ENCODE results near the gene GTF3C4.
A peak's percentile ranks its signal among the peaks of the same experiment; 100 is the strongest.

Gene GTF3C4

DNA sequence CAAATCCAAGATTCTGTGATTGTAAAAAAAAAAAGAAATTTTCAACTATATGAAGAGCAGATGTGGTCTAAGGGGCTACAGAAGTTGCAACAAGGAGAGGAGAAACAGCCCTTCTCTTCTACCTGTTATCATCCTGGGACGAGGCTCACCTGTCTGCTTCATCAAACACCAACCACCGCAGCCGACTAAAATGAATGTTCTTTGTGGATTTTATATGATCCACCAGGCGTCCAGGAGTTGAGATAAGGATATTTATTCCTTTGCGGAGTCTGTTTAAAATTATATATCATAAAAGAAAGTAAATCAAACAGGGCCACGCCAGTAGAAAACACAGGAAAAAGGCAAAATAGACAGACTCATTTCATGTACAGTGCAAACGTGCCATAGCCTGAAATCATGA lies 22.0 kb upstream of the GTF3C4 start:
- DNase-seq (ENCODE audit: low spot score): no peak

DNA sequence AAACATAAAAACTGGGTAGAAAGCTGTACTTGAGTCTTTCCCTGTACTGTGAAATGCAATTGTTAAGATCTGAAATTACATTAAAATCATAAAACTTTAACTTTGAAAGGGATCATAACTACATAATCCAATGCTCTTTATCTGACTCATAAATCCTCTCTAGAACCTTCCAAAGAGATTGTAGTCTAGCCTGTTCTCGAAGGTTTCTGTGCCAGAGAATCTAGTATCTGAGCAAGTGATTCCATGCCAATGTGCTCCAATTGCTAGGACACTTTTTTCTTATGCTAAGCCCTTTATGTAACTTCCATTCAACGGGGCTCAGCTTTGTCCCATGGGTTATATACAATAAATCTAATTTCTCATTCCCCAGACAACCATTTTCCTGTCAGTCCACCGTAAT lies 21.6 kb upstream of the GTF3C4 start:
- no peak for DNase-seq (ENCODE audit: low spot score)

DNA sequence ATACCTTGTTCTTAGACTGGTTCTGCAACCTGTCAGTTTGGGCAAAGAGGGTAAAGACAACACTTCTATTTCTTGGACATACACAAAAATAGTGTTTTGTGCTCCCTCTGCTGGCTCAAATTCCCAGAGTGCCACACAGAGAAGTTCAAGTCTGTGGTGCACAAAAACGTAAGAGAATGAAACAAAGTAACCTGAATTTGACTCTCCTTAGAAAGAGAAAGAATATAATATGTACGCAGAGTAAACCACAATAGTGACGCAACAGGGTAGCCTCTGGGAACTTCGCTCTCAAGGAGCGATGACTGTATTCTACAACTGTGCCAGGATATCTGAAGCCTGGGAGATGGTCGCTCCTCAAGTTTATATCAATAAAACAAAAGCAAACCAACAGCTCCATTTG lies 19.0 kb upstream of the GTF3C4 start:
- peak; percentile 31 for DNase-seq (ENCODE audit: low spot score)

DNA sequence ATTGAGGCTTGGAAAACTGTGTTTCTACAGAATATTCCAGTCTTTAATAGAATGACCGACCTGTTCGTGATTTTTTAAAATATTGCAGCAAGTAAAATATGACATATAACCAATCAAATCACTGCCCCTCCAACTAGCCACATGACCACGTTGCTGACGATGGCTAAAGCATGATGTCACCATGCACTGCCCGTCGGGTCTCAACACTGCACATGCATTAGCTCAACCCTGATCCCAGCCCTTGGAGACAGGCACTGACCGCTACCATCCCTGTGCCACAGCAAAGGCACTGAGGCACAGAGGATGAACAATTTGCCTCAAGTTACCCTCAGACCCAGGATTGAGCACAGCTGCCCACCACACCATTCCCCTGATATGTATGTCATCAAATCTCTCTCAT lies 14.0 kb upstream of the GTF3C4 start:
- DNase-seq (ENCODE audit: low spot score): no peak

DNA sequence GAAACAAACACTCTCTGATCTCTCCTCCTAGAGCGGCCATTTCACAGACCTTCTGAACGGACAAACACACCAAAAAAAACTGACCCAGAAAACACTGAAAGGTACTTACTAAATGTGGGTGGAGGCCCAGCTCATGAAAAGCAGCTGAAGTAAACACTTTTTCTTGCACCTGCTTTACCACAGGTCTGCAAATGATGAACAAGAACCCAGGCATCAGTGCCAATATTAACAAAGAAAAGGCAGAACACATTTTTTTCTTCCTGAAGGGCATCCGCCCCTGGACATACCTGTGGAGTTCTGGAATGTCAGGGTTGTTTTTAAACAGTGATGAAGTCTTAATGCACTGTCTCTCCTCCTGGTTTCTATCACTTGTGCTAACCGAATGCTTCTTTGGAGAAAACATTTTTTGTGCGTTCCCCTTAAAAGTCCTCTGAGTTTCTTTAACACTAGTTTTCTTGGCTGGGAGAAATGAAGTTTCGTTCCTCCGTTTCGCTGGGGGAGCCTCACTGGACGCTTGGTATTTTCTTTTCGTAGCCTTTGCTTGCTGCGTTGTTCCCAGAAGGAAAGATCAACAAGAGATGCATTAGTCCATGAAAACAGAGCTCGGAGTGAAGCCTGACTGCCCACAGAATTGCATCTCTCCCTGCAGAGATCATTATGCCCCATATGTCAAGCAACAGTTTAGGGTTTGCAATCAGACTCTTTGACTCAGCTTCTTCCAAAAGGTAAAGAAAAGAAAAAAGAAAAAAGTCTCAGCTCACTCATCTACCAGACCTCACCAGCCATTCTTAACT lies 7.9 kb upstream of the GTF3C4 start:
- DNase-seq (ENCODE audit: low spot score): no peak

DNA sequence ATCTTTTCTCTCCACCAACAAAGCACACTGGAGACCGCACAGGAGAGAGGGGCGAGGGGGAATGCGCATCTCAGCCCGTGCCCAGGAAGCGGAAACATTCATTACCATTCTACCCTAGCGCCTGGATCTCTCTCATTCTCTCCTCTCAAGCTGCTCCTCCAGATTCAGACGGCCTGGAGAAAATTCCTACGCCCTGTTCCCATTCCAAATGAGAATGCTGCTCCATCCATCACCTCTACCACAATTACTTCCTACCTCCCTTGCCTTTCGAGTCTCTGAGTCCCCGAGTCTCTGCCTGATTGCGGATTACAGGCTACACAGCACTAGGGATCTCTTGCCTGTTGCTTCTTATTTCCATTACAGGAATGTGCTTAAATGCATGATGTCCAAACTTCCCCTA lies 7.1 kb upstream of the GTF3C4 start:
- no peak for DNase-seq (ENCODE audit: low spot score)

DNA sequence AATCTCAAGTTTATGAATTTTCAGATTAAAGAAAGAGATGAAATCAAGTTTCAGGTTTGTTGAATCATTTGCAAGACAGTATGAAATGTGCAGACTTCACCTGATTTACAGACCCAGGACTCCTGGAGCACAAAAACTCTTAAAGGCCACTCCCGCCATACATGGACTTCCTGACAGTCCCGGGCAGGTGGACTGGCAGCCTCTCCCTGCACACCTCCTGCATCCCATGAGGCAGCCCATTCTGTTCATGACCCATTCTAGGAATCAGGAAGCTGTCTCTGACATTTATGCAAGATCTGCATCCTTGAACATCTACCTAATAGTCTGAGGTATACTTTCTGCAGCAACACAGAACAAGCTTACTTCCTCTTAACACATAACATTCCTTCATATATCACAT lies 6.4 kb upstream of the GTF3C4 start:
- DNase-seq (ENCODE audit: low spot score): no peak

DNA sequence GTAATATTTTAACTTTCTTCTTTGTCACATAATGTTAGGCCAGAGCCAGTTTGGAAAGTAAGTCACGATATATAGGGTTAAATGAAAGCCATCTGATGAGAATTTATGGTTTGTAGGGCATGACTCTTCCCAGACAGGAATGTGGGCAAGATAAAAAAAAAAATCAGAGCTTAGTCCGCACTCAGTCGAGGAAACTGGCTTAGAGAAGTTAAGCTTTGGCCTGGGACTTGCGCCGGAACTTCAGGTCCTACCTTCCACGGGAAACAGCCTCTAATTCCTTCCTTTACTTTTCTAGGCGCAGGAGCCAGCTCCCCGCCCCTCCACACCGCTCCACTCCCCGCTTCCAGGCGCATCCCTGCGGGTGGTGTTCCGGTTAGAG lies 956 bp upstream of the GTF3C4 start:
- DNase-seq (ENCODE audit: low spot score): no peak

DNA sequence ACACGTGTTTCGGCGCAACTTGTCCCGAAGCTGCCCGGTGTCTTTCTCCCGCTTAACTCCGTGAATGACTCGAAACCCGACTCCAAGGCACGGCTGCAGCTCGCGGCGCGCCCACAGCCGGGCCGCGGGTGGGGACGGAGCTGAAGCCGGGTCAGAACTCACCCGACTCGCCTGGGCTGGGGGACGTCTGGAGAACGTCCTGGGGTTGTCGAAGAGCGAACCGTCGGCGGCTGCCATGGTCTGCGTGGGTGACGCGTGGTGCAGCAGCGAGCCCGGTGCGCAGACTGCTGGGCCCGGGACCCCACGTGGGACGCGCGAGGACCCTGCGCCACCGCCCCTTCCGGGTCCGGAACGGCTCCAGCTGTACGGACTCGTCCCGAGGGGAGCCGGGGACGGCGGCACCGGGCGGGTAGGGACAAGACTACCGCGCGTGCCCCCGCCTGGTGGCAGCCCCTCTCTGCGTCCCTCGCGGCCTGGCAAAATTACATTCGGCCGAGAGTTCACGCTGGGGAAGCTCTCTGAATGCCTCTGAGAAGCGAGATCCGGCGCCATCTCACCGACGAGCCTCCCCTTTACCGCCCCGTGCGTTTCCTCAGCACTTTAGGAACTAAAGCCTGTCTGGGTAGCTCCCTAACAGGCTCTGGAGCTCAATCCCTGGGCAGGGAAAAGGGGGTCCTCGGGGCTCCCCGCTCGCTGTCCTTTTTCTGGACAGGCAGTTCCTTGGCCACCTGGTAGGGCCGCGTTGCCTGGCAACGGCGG lies 387 bp upstream of the GTF3C4 start, which contains the start of gene DDX31:
TSS of gene DDX31 (minus strand) at position 286 of the 759 bp plus-strand sequence. CDS start at position 237, 49 bp downstream.
- peak; percentile 94 for DNase-seq (ENCODE audit: low spot score)

DNA sequence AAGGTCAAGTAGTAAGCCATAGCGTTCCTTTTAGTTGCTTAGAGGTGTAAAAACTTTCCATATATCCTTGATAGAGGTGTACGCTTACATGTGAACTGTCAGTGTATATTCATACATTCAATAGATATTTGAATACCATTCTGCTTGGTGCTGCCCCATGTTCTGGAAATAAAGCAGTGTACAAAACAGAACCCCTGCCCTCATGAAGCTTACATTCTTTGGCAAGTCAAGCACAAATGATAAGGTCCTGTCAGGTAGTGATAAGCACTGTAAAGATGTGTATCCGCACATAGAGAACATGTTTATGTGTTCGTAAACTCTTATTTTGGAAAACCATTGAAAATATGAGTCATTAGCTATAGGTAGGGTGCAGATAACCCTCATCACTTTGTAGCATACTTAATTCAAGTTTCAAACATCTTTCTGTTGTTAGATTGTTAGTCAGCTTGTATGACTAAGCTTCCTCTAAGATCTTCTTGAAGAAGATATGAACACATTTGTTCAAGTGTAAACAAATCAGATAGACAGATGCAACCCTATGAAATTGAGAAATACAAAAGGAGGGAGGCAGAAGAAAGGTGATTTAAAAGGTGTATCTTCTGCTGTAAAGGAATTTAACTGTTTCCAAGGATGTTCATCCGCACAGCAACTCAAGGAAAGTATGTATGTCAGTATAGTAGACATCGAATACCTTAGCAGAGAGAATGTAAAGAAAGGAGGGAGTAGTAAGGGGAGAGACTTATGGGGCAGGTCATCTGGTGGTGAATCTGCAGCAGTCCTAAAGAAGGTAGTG lies 1.6 kb downstream of the GTF3C4 start:
- no peak for DNase-seq (ENCODE audit: low spot score)

DNA sequence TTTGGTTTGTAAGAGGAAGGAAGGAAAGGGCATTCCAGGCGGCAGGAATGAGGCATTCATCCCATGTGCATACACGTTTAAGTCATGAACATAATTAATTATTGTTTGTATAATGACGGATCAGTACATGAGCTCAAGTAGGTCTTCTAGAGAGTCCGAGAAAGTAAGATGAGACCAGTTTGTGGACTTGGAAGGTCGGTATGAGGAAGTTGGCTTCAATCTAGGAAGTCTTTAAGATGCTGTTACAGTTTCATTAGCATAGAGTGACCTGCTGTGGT lies 2.1 kb downstream of the GTF3C4 start:
- no peak for DNase-seq (ENCODE audit: low spot score)

DNA sequence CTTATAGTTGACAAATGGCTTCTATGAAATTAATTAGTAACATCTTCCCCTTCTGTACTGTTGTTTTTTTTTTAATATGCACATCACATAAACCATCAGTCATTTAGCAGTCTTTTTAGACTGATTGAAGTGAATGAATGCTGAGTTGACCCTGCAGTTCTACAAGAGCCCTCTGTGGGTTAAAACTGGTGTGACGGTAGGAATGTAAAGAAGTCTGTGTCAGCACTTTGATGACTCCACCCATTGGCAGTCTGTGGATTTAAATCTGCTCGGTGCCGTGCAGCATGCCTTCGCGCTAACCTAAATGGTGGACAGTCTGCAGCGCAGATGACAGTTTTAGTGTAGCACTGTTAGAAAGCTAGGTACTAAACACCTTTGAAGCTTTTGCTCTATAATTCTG lies 3.1 kb downstream of the GTF3C4 start:
- DNase-seq (ENCODE audit: low spot score): peak; percentile 40

DNA sequence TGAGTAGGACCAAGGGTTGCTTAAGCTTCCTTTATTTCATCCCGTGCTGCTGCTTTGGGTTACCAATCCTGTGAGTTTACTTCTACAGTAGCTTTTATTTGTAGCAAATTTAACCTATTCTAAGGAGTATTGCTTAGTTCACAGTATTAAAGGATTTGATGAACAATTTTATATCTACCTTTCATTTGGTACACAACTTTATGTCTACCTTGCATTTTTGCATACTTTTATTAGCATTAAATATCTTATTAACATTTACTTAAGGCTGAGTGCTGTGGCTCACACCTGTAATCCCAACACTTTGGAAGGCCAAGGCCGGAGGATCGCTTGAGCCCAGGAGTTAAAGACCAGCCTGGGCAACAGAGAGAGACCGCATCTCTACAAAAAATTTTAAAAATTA lies 4.2 kb downstream of the GTF3C4 start:
- no peak for DNase-seq (ENCODE audit: low spot score)

DNA sequence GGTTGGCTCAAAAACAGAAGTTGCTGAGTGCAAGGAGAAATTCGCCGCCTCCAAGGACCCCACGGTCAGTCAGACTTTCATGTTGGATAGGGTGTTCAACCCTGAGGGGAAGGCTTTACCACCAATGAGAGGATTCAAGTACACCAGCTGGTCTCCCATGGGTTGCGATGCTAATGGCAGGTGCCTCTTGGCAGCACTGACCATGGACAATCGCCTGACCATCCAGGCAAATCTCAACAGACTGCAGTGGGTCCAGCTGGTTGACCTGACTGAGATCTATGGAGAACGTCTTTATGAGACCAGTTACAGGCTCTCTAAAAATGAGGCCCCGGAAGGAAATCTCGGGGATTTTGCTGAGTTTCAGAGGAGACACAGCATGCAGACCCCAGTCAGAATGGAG lies 7.7 kb downstream of the GTF3C4 start:
- no peak for DNase-seq (ENCODE audit: low spot score)

DNA sequence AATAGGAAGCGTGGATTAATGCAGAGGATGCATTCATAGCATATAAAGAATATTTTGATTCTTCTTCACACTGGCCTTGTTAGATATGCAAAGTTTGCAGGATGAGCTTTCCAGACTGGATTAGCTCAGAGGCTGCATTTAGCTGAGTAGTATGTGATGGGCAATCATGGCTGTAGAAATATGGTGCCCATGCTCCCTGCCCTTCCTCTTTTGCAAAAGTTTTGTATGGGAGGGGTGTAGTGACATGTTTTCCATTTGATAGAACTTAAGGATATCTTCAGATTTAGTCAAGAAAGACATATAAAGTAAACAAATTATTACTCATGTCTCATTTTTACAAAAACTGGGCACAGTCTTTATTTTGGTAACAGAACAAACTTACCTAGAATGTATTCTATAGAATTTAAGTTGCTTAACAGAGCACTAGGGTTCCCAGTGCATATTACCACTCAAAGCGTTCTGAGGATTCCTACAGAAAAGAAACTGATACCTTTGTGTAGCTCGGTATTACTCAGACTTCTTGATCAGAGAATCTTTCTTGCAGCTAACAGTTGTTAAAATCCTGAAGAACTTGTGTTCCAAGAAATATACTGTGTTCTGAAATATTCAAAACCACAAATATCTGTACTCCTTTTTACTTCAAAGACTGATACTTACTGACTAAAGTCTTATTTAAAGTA lies 9.8 kb downstream of the GTF3C4 start:
- DNase-seq (ENCODE audit: low spot score): no peak

DNA sequence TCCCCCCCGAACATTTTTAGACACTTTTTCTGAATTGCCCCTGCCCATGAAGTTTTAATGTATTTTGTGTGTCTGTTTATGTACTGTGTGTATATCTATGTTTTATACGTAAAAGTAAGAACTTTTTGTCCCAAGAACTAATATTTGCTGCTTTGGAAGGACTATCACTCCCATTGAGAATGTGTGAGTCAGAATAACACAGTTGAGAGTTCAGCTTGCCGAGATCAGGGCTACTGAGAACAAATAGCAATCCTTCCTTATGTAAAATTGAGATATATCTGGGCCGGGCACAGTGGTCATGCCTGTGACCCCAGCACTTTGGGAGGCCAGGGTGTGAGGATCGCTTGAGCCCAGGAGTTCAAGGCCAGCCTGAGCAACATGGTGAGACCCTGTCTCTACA lies 11.3 kb downstream of the GTF3C4 start:
- DNase-seq (ENCODE audit: low spot score): no peak

DNA sequence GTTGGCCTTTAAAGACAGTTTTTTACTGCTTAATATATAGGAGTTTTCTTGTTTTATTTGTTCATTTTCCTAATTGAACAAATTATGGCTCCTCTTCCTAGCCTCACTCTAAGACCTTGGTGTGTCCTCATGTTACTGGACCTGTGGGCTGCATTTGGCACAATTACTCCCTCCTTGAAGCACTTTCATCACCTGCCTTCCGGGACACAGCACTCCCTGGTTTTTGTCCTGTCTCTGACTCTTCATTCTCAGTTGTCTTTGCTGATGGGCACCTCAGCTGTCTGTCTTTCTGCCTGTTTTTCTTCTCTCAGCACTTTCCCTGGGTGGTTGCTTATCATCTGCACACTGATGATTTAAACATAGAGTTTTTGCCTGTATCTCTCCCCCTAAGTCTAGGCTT lies 13.6 kb downstream of the GTF3C4 start:
- DNase-seq (ENCODE audit: low spot score): no peak

DNA sequence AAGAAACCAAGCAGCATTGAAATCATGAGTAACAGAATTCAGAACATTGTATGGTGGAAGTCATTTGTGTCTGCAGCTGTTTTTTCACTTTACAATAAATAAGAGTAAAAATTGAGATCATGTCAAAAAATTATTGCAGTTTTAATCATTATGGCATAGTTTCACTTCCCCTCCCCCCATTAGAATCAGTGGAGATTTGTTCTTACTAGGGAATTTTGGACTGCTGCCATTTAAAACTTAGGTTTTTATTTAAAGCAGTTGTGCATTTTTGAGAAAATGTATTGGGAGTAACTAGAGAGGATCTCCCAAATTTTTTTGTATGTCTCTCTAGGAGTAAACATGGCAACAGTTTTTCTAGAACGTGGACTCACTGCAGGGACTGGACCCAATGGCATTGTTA lies 20.4 kb downstream of the GTF3C4 start:
- DNase-seq (ENCODE audit: low spot score): no peak

DNA sequence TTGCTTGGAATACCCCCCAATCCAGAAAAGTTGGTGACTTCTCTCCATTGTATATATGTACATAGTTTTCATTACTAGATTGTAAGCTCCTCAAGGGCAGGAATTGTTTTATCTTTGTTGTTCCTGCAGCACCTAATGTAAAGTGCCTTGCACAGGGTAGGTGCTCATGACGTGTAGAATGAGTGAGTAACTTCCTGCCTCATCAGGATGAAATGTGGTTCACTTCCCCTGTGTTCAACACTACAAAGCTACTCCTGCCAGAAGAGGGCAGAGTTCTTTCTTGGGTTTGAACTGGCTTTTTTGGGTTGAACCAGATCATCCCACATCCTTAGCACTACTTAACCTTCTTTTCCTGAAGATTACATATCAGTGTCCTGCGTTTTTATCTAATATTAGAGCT lies 23.9 kb downstream of the GTF3C4 start:
- no peak for DNase-seq (ENCODE audit: low spot score)

DNA sequence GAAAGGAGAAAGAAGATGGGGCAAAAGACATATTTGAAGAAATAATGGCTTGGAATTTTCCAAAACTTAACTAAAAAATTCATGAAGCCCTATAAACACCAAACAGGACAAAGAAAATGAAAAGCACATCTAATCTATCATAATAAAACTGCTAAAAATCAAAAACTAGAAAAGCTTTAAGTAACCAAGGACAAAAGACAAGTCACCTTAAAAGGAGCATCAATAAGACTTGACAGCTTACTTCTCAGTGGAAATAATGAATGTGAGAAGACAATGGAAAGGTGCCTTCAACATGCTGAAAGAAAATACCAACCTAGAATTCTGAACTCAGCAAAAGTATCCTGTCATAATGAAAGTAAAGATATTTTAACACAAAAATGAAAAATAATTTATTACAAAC lies 27.0 kb downstream of the GTF3C4 start:
- no peak for DNase-seq (ENCODE audit: low spot score)

DNA sequence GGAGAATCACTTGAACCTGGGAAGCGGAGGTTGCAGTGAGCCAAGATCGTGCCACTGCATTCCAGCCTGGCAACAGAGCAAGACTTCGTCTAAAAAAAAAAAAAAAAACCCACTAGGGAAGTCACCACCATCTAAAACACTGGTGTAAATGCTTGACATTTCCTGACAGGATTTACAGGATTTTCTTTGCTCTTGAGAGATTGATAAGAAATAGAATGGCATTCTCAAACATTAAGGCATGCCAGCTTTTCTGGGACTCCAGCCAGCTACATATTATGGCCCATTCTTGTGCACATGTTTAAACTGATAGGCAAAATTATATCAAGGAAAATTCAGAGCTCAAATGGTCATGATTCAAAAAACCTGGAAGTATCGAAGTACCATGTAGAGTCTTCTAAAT lies 28.7 kb downstream of the GTF3C4 start:
- DNase-seq (ENCODE audit: low spot score): no peak

DNA sequence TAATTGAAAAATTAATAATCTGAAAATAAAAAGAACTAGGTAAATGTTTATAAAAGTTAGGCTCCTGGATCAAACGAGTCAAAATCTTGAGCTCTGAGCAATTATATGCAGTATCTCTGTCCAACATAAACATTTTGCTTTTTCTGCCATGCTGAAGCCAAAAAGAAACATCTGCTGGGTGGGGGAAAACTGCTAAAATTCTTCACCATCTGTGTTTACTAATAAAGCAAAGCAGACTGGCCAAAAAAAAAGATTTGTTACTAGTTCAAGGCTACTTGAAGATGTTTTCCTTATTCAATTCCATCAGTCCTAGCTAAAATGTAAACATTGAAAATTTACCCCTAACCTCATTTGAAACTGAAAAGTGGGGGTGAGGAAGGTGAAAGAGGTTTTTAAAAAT lies 29.7 kb downstream of the GTF3C4 start:
- DNase-seq (ENCODE audit: low spot score): no peak

DNA sequence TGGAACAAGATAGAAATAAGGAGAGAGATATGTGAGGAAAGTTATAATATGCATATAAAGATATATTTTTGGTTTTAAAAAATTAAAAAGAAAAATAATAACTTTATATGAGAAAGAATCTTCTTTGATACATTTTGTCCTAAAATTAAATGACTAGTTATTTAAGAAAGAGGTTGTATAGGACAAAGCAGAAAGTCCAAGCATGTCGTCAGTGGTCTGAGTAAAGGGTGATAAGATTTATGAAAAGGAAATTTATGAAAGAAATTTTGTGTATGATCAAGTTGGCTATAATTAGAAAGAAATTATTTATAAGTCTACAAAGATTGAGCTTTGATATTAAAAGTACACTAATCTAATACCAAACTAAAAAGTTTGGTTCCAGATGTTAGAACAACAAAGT lies 32.0 kb downstream of the GTF3C4 start:
- DNase-seq (ENCODE audit: low spot score): no peak
